HepG2 (cell line): ENCODE results near the gene USF1. TPM values are rescaled to one million over a fixed set of nuclear protein-coding genes. Genes with fewer than 3 reads are reported as not detected.

Experiments used
- CEBPG ChIP-seq: IDR thresholded peaks from 2 replicates; pipeline ENCODE4 v1.6.1; 2016
- EP300 ChIP-seq, 3 experiments: sonication (generic) in 1 of 3; formaldehyde crosslinking in 1 of 3; IDR thresholded peaks; 2 replicates each; pipeline versions ENCODE4 v1.5.1 to v1.6.1; 2011 to 2020; ENCODE audit warnings: low read depth in 2 of 3, low read length in 2 of 3, borderline replicate concordance in 1 of 3, improper control_type of control experiment in 1 of 3, mild to moderate bottlenecking in 1 of 3, missing genetic modification reagents in 1 of 3, moderate library complexity in 1 of 3
- FLYWCH1 ChIP-seq: sonication (generic); formaldehyde crosslinking; IDR thresholded peaks from 2 replicates; pipeline ENCODE4 v1.8.1; 2023; ENCODE audit warnings: mild to moderate bottlenecking, missing genetic modification reagents
- GTF3A ChIP-seq: sonication (generic); formaldehyde crosslinking; conservative IDR thresholded peaks from 2 replicates; pipeline ENCODE4 v1.4.0; 2020; ENCODE audit warnings: mild to moderate bottlenecking, missing genetic modification reagents
- MYC ChIP-seq: sonication (generic); formaldehyde crosslinking; IDR thresholded peaks from 2 replicates; pipeline ENCODE4 v1.9.0; 2021; ENCODE audit warnings: missing genetic modification reagents, borderline replicate concordance
- NKX3-1 ChIP-seq: sonication (generic); formaldehyde crosslinking; IDR thresholded peaks from 2 replicates; pipeline ENCODE4 v1.5.0; 2020; ENCODE audit warnings: missing genetic modification reagents
- POLR2AphosphoS5 ChIP-seq: IDR thresholded peaks from 2 replicates; pipeline ENCODE4 v1.6.1; 2012; ENCODE audit warnings: low read depth, low read length
- RAD51 ChIP-seq: fragments of 450-650 bp; IDR thresholded peaks from 2 replicates; pipeline ENCODE4 v1.6.1; 2016; ENCODE audit warnings: borderline replicate concordance
- SRY ChIP-seq: sonication (generic); formaldehyde crosslinking; IDR thresholded peaks from 2 replicates; pipeline ENCODE4 v1.8.0; 2022; ENCODE audit warnings: mild to moderate bottlenecking, missing genetic modification reagents
- ZBTB1 ChIP-seq: sonication (generic); formaldehyde crosslinking; IDR thresholded peaks from 2 replicates; pipeline ENCODE4 v1.4.0; 2020; ENCODE audit warnings: missing genetic modification reagents, borderline replicate concordance
- ZKSCAN5 ChIP-seq: sonication (generic); formaldehyde crosslinking; IDR thresholded peaks from 2 replicates; pipeline ENCODE4 v1.5.1; 2020; ENCODE audit warnings: mild to moderate bottlenecking, missing genetic modification reagents
- ZMYM2 ChIP-seq: sonication (generic); formaldehyde crosslinking; IDR thresholded peaks from 2 replicates; pipeline ENCODE4 v1.8.0; 2022; ENCODE audit warnings: mild to moderate bottlenecking, missing genetic modification reagents
- ZNF446 ChIP-seq: sonication (generic); formaldehyde crosslinking; IDR thresholded peaks from 2 replicates; pipeline ENCODE4 v1.5.0; 2020; ENCODE audit warnings: mild to moderate bottlenecking, missing genetic modification reagents
- ZSCAN20 ChIP-seq: sonication (generic); formaldehyde crosslinking; IDR thresholded peaks from 2 replicates; pipeline ENCODE4 v1.4.0; 2020; ENCODE audit warnings: missing genetic modification reagents, mild to moderate bottlenecking, borderline replicate concordance
- ZSCAN25 ChIP-seq: sonication (generic); formaldehyde crosslinking; IDR thresholded peaks from 2 replicates; pipeline ENCODE4 v1.8.0; 2022; ENCODE audit warnings: mild to moderate bottlenecking, missing genetic modification reagents
- polyA plus RNA-seq, 8 experiments: library from polyadenylated mRNA; depleted of rRNA in 3 of 8; stranded (reverse) in 7 of 8; unstranded in 1 of 8; fragments of >200 nt; fragmentation: Illumina TruSeq in 4 of 8; extraction: Trizol in 4 of 8; gene quantifications; 2 replicates each; pipeline versions ENCODE4 v1.2.1 to v1.2.3, GENCODE V29; 2011 to 2016; ENCODE audit warnings: low read depth in 4 of 8, missing spikeins in 1 of 8, mixed read lengths in 1 of 8; ENCODE audit not compliant: insufficient read depth in 1 of 8
- total RNA-seq, 5 experiments: library from RNA; depleted of rRNA; stranded (reverse); fragments of >200 nt; fragmentation: Illumina TruSeq; extraction: Trizol; gene quantifications; 2 replicates each; pipeline ENCODE4 v1.2.3, GENCODE V29; 2016; ENCODE audit warnings: low read depth in 1 of 5
- TF ChIP-seq, protein P1 (sequence below): sonication (generic); formaldehyde crosslinking; IDR thresholded peaks from 2 replicates; pipeline ENCODE4 v1.5.1; 2020; ENCODE audit warnings: mild to moderate bottlenecking, missing genetic modification reagents, borderline replicate concordance
- TF ChIP-seq, protein P2 (sequence below): sonication (generic); formaldehyde crosslinking; IDR thresholded peaks from 2 replicates; pipeline ENCODE4 v1.4.0; 2020; ENCODE audit warnings: missing genetic modification reagents
- TF ChIP-seq, protein P3 (sequence below): sonication (generic); formaldehyde crosslinking; IDR thresholded peaks from 2 replicates; pipeline ENCODE4 v1.4.0; 2020; ENCODE audit warnings: missing genetic modification reagents, borderline replicate concordance
- TF ChIP-seq, protein P4 (sequence below): sonication (generic); formaldehyde crosslinking; IDR thresholded peaks from 2 replicates; pipeline ENCODE4 v1.8.0; 2022; ENCODE audit warnings: low read depth, missing genetic modification reagents
- TF ChIP-seq, protein P5 (sequence below): sonication (generic); formaldehyde crosslinking; IDR thresholded peaks from 2 replicates; pipeline ENCODE4 v1.5.1; 2020; ENCODE audit warnings: missing genetic modification reagents, mild to moderate bottlenecking, borderline replicate concordance
- TF ChIP-seq, protein P6 (sequence below): sonication (generic); formaldehyde crosslinking; IDR thresholded peaks from 2 replicates; pipeline ENCODE4 v1.8.1; 2023; ENCODE audit warnings: mild to moderate bottlenecking, moderate library complexity, missing genetic modification reagents

Gene USF1
- total and polyA plus RNA-seq, 2 of the 13 experiments (the other 11 are each of a cell fraction or from before 2014, with no cell fraction given): 26.9 to 39.4 TPM

DNA sequence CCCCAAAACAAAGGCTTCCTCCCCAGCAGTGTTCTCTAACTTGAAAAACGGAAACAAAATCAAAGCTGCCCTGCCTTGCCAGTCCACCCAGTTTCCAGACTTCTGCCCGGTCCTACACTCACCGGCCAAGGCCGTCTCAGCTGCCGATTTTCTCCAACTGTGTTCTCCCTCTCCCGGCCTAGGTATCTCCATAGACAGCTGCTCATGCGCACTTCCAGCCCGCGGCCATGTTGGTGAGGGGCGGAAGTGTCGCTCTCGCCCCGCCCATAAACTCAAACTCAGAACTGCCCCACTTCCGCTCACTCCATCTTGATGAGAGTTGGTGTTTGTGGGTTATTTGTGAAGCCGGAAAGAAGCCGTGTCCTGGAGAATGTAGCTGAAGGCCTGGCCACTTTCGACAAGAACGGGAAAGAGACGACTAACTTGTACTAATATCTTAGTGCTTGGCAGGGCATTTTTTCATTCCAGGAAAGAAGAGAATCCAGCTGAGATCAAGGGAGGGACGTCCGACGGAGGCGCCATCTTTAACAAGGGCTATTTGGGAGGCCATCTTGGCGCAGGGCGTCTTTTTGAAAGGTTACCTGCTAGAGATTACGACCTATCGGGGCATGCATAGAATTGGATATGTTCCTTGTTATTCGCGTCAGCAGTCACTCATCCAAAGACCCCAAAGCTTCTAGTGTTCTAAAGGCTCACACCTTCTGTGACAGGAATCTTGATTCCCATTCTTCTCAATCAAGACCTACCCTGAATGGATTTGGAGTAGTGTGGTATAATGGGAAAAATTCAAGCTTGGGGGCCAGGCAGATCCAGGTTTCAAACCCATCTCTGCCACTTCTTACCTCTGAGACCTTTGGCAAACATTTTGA, at the start of gene USF1 (continued):
- TF ChIP-seq EP300 (IDR thresholded peaks at IDR 0.05; ENCODE audit: low read depth in 2 of 2, low read length in 2 of 2): peak in 1 of 2 experiments; percentile 11; a peak in 1 of 4 replicates
- TF ChIP-seq EP300 (CRISPR knock-in tag; IDR thresholded peaks at IDR 0.05; ENCODE audit: borderline replicate concordance): no peak
- TF ChIP-seq MYC (CRISPR knock-in tag): peak; percentile 35; the same call in 1 of the 2 replicates
- TF ChIP-seq, protein P1, sequence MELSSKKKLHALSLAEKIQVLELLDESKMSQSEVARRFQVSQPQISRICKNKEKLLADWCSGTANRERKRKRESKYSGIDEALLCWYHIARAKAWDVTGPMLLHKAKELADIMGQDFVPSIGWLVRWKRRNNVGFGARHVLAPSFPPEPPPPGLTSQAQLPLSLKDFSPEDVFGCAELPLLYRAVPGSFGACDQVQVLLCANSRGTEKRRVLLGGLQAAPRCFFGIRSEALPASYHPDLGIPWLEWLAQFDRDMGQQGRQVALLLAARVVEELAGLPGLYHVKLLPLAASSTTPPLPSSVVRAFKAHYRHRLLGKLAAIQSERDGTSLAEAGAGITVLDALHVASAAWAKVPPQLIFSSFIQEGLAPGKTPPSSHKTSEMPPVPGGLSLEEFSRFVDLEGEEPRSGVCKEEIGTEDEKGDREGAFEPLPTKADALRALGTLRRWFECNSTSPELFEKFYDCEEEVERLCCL (CRISPR knock-in tag): no peak
- TF ChIP-seq GTF3A (CRISPR knock-in tag): no peak
- TF ChIP-seq ZBTB1 (CRISPR knock-in tag): no peak
- no peak; the same call in 1 of the 2 replicates for TF ChIP-seq SRY (CRISPR knock-in tag)
- TF ChIP-seq, protein P2, sequence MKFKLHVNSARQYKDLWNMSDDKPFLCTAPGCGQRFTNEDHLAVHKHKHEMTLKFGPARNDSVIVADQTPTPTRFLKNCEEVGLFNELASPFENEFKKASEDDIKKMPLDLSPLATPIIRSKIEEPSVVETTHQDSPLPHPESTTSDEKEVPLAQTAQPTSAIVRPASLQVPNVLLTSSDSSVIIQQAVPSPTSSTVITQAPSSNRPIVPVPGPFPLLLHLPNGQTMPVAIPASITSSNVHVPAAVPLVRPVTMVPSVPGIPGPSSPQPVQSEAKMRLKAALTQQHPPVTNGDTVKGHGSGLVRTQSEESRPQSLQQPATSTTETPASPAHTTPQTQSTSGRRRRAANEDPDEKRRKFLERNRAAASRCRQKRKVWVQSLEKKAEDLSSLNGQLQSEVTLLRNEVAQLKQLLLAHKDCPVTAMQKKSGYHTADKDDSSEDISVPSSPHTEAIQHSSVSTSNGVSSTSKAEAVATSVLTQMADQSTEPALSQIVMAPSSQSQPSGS: peak; percentile 56; the same call in 1 of the 2 replicates
- no peak for TF ChIP-seq ZKSCAN5
- TF ChIP-seq RAD51: no peak
- TF ChIP-seq ZMYM2 (CRISPR knock-in tag): 0 out of 2 replicates have a peak, but pooled peaks have one; percentile 22
- peak; percentile 91 for TF ChIP-seq POLR2AphosphoS5
- 0 out of 2 replicates have a peak, but pooled peaks have one; percentile 2 for TF ChIP-seq CEBPG (CRISPR knock-in tag)
- no peak for TF ChIP-seq FLYWCH1 (CRISPR knock-in tag)
- TF ChIP-seq ZSCAN20 (CRISPR knock-in tag): no peak; the same call in 1 of the 2 replicates
- 0 out of 2 replicates have a peak, but pooled peaks have one; percentile 39 for TF ChIP-seq NKX3-1 (CRISPR knock-in tag)
- TF ChIP-seq ZNF446 (CRISPR knock-in tag): no peak
- TF ChIP-seq, protein P3, sequence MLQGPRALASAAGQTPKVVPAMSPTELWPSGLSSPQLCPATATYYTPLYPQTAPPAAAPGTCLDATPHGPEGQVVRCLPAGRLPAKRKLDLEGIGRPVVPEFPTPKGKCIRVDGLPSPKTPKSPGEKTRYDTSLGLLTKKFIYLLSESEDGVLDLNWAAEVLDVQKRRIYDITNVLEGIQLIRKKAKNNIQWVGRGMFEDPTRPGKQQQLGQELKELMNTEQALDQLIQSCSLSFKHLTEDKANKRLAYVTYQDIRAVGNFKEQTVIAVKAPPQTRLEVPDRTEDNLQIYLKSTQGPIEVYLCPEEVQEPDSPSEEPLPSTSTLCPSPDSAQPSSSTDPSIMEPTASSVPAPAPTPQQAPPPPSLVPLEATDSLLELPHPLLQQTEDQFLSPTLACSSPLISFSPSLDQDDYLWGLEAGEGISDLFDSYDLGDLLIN (CRISPR knock-in tag): no peak
- TF ChIP-seq, protein P4, sequence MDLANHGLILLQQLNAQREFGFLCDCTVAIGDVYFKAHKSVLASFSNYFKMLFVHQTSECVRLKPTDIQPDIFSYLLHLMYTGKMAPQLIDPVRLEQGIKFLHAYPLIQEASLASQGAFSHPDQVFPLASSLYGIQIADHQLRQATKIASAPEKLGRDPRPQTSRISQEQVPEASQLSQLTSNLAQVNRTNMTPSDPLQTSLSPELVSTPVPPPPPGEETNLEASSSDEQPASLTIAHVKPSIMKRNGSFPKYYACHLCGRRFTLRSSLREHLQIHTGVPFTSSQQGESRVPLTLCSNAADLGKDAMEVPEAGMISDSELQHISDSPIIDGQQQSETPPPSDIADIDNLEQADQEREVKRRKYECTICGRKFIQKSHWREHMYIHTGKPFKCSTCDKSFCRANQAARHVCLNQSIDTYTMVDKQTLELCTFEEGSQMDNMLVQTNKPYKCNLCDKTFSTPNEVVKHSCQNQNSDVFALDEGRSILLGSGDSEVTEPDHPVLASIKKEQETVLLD (CRISPR knock-in tag): no peak
- TF ChIP-seq ZSCAN25 (CRISPR knock-in tag): no peak
- TF ChIP-seq, protein P5, sequence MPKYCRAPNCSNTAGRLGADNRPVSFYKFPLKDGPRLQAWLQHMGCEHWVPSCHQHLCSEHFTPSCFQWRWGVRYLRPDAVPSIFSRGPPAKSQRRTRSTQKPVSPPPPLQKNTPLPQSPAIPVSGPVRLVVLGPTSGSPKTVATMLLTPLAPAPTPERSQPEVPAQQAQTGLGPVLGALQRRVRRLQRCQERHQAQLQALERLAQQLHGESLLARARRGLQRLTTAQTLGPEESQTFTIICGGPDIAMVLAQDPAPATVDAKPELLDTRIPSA (CRISPR knock-in tag): 0 out of 2 replicates have a peak, but pooled peaks have one; percentile 49
- TF ChIP-seq, protein P6, sequence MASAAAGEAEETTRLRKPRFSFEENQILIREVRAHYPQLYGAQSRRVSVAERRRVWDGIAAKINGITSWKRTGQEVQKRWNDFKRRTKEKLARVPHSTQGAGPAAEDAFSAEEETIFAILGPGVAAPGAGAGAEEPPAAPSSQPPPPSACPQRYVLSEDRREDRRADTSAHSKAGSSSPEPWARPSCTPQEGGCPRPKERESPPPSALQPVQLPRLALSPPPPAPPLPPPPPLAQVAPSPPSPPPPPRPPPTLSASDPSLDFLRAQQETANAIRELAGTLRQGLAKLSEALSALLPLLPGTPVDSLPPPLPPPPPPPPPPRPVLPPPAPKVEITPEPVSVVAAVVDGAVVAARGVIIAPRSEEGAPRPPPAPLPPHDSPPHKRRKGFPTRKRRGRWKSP (CRISPR knock-in tag): peak; percentile 77; the same call in 1 of the 2 replicates
